ENCODE results near the gene PLEKHA3. TPM values are rescaled to one million over a fixed set of nuclear protein-coding genes. Genes with fewer than 3 reads are reported as not detected.

PLEKHA3 gene
- total and polyA plus RNA-seq, 9 of the 15 experiments (the other 6 are each of a cell fraction or from before 2014, with no cell fraction given), result 2.3 to 23.4 (median 10.5) TPM

GRCh38 chr2:178478130-178478438 is 2.2 kb upstream of the PLEKHA3 start (continued):
- TF ChIP-seq TRIM25 (IDR thresholded peaks at IDR 0.05; ENCODE audit: borderline replicate concordance), result 0 out of 2 replicates have a peak, but pooled peaks have one; percentile 35

GRCh38 chr2:178478439-178479274 is 1.6 kb upstream of the PLEKHA3 start, which contains the start of gene FKBP7:
Gene FKBP7, minus strand, starts transcription at chr2:178478600. Its CDS starts 101 bp downstream, at chr2:178478499.
- FAIRE-seq (peak; percentile 90), ATAC-seq (peak; percentile 83), DNase-seq (ENCODE audit: extremely low read depth in 1 of 4, low spot score in 3 of 4) (peak; percentile 85 to 93 (median 90))
- CTCF ChIA-PET (ENCODE audit: low intra/inter-chr PET ratio), result interaction anchor here (0.9 kb wide), 1 partner anchor 45 kb away, joined by 5 read pairs; no protein-coding TSS in a partner anchor
- Histone ChIP-seq H3K9me1 (ENCODE audit: control insufficient read depth, insufficient read depth, low read length) (no peaks in the 10 kb centered on the region), H3K4me3 (peak within 1 kb of the TSS; percentile 57), H3K9me3 (replicated peaks; ENCODE audit: control insufficient read depth, insufficient read depth, low read depth, low read length) (no peaks in the 10 kb centered on the region), H4K20me1 (replicated peaks; ENCODE audit: control insufficient read depth, insufficient read depth, low read length) (no peaks in the 10 kb centered on the region), H3K36me3 (ENCODE audit: control insufficient read depth, insufficient read depth, low read length) (no peaks in the 10 kb centered on the region), H3K27ac (ENCODE audit: extremely low read depth, low read depth, low read length) (peak within 1 kb of the TSS; percentile 72), H3K9ac (ENCODE audit: insufficient read depth in 1 of 2, low read depth in 2 of 2, low read length in 2 of 2) (peak within 1 kb of the TSS; percentile 75 to 91), H3K79me2 (ENCODE audit: control insufficient read depth, insufficient read depth, low read length) (peaks cover 43% of the 10 kb centered on the region), H3K4me2 (ENCODE audit: insufficient read depth, low read length) (peak within 1 kb of the TSS; percentile 95), H3K4me1 (replicated peaks in 1 of 2; ENCODE audit: control insufficient read depth in 2 of 2, insufficient read depth in 2 of 2, low read length in 2 of 2) (peaks cover 20 to 29% of the 10 kb centered on the region in 2 experiments), H3K27me3 (ENCODE audit: control insufficient read depth in 2 of 2, insufficient read depth in 2 of 2, low read length in 2 of 2) (no peaks in the 10 kb centered on the region), H2AFZ (ENCODE audit: low read depth, low read length) (peak within 1 kb of the TSS; percentile 98)
- in situ Hi-C loops (cut with MboI), result no loop called here
- POLR2A ChIA-PET, result interaction anchor here (0.7 kb wide), 1 partner anchor 23 kb away, joined by 3 read pairs; no protein-coding TSS in a partner anchor
- intact Hi-C loops (cut with micrococcal nuclease), result loop anchor here (1.0 to 10.0 kb wide), 8 partner anchors 27 to 1526 kb away; partner anchors contain the start of genes CWC22, PJVK, PRKRA and RBM45
- no TSS peak for BruUV-seq (replicated peaks)
- under 1% methylated on average over 56 of the region's 56 CpGs for WGBS (ENCODE audit: insufficient coverage, low coverage, missing lambda C conversion rate)
- TF ChIP-seq ZBED1 (IDR thresholded peaks at IDR 0.05) (0 out of 2 replicates have a peak, but pooled peaks have one; percentile 36), ZNF3 (CRISPR knock-in tag; IDR thresholded peaks at IDR 0.05) (no peak), MLLT1 (IDR thresholded peaks at IDR 0.05) (peak in 1 of 2 experiments; percentile 58; a peak in 2 of 4 replicates), KAT7 (CRISPR knock-in tag; IDR thresholded peaks at IDR 0.05; ENCODE audit: borderline replicate concordance) (0 out of 2 replicates have a peak, but pooled peaks have one; percentile 59), THAP12 (CRISPR knock-in tag; IDR thresholded peaks at IDR 0.05) (peak; percentile 70; the same call in 1 of the 2 replicates), ZNF76 (CRISPR knock-in tag; IDR thresholded peaks at IDR 0.05; ENCODE audit: borderline replicate concordance) (no peak; the same call in 1 of the 2 replicates), ZNF408 (CRISPR knock-in tag; IDR thresholded peaks at IDR 0.05; ENCODE audit: low read depth) (no peak)
